OCI-LY1 (cell line): ENCODE measurements around the gene RBMS3.
A peak's percentile ranks its signal among the peaks of the same experiment; 100 is the strongest.

ENCODE experiments used
- EZH2 ChIP-seq: fragments of 200-600 bp; sonication (generic), shearing (Covaris generic); IDR thresholded peaks from 2 replicates; pipeline ENCODE4 v1.8.0; 2017; ENCODE audit warnings: borderline replicate concordance, mixed run types, mild to moderate bottlenecking, antibody characterized with exemption, low read length, moderate library complexity, mixed read lengths
- TF ChIP-seq, protein P1 (sequence below): fragments of 200-600 bp; sonication (generic), shearing (Covaris generic); IDR thresholded peaks from 2 replicates; pipeline ENCODE4 v1.5.1; 2017; ENCODE audit warnings: mild to moderate bottlenecking, antibody characterized with exemption, low read length, moderate library complexity, mixed read lengths

- TF ChIP-seq, protein P1, sequence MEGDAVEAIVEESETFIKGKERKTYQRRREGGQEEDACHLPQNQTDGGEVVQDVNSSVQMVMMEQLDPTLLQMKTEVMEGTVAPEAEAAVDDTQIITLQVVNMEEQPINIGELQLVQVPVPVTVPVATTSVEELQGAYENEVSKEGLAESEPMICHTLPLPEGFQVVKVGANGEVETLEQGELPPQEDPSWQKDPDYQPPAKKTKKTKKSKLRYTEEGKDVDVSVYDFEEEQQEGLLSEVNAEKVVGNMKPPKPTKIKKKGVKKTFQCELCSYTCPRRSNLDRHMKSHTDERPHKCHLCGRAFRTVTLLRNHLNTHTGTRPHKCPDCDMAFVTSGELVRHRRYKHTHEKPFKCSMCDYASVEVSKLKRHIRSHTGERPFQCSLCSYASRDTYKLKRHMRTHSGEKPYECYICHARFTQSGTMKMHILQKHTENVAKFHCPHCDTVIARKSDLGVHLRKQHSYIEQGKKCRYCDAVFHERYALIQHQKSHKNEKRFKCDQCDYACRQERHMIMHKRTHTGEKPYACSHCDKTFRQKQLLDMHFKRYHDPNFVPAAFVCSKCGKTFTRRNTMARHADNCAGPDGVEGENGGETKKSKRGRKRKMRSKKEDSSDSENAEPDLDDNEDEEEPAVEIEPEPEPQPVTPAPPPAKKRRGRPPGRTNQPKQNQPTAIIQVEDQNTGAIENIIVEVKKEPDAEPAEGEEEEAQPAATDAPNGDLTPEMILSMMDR, result peak; percentile 72
- TF ChIP-seq EZH2, result no peak
Measured at GRCh38 chr3:29764603-29765254, 483.9 kb downstream of the RBMS3 start.
